UCSD-AML1 (cell line): ENCODE measurements around the gene POR.

Experiments
- DNase-seq: peaks from one replicate; lab custom pipeline; 2025; ENCODE audit not compliant: unreplicated experiment; lab: John Stamatoyannopoulos, UW

The POR gene

GRCh38 chr7:75971309-75971960 lies 56.5 kb downstream of the POR start:
- no peak for DNase-seq

GRCh38 chr7:75971961-75972763 lies 57.2 kb downstream of the POR start:
- DNase-seq, result peak; percentile 32

- DNase-seq, result no peak
Measured at GRCh38 chr7:75977743-75978142, 62.8 kb downstream of the POR start.

GRCh38 chr7:75979759-75980429 lies 64.9 kb downstream of the POR start:
- DNase-seq, result no peak

- no peak for DNase-seq
Measured at GRCh38 chr7:75980430-75981202, 65.7 kb downstream of the POR start.

GRCh38 chr7:75981203-75981452 lies 66.2 kb downstream of the POR start:
- DNase-seq, result no peak

GRCh38 chr7:75981453-75982305 lies 66.7 kb downstream of the POR start:
- no peak for DNase-seq

- DNase-seq, result no peak
Measured at GRCh38 chr7:75982306-75983064, 67.5 kb downstream of the POR start.

- no peak for DNase-seq
Measured at GRCh38 chr7:75983471-75984129, 68.6 kb downstream of the POR start.

- DNase-seq, result no peak
Measured at GRCh38 chr7:75984130-75985008, 69.4 kb downstream of the POR start.

- DNase-seq, result no peak
Measured at GRCh38 chr7:75985009-75985517, 70.1 kb downstream of the POR start.

GRCh38 chr7:75985518-75986146 lies 70.7 kb downstream of the POR start:
- no peak for DNase-seq

- DNase-seq, result no peak
Measured at GRCh38 chr7:75986147-75986781, 71.3 kb downstream of the POR start.

- DNase-seq, result no peak
Measured at GRCh38 chr7:75987026-75987804, 72.3 kb downstream of the POR start.

- no peak for DNase-seq
Measured at GRCh38 chr7:75987805-75988567, 73.0 kb downstream of the POR start.
